Omental fat pad (tissue), 4 donors: ENCODE results near the gene SMURF2. TPM values are rescaled to one million over a fixed set of nuclear protein-coding genes. Genes with fewer than 3 reads are reported as not detected.

Experiments used
- ATAC-seq: fragments of 150-250 bp; one replicate; pipeline ENCODE4 v1.9.1; 2016; ENCODE audit warnings: mild to moderate bottlenecking, moderate library complexity; ENCODE audit not compliant: low FRiP score
- DNase-seq: peaks from one replicate; pipeline ENCODE4 v3.0.0-alpha.2; 2019; ENCODE audit warnings: low spot score
- CTCF ChIP-seq, 3 donors: fragments of 450-650 bp; IDR thresholded peaks; one replicate each; pipeline ENCODE4 v1.5.1; 2016 to 2017; ENCODE audit warnings: antibody characterized with exemption in 3 of 3, mild to moderate bottlenecking in 3 of 3, moderate library complexity in 2 of 3
- total RNA-seq, 4 donors: library from RNA; depleted of rRNA; stranded (reverse); fragments of >200 nt; gene quantifications; one replicate each; pipeline ENCODE4 v1.1.0, GENCODE V29; 2016

SMURF2 gene
- total RNA-seq, 4 donors from 2014 or later: 26.8 to 38.1 (median 29.5) TPM

- ATAC-seq: peak; percentile 37
- no peak for DNase-seq
- no peak for TF ChIP-seq CTCF (IDR thresholded peaks at IDR 0.05)
Observed at GRCh38 chr17:64572682-64573154, 89.4 kb downstream of the SMURF2 start.

- no peak for ATAC-seq
- no peak for DNase-seq
- no peak for TF ChIP-seq CTCF (IDR thresholded peaks at IDR 0.05)
Observed at GRCh38 chr17:64571746-64572145, 90.4 kb downstream of the SMURF2 start.

- no peak for DNase-seq
- ATAC-seq: no peak
- TF ChIP-seq CTCF (IDR thresholded peaks at IDR 0.05): no peak
Observed at GRCh38 chr17:64565563-64565962, 96.5 kb downstream of the SMURF2 start.

- ATAC-seq: no peak
- no peak for TF ChIP-seq CTCF (IDR thresholded peaks at IDR 0.05)
- no peak for DNase-seq
Observed at GRCh38 chr17:64564098-64564497, 98.0 kb downstream of the SMURF2 start.

- DNase-seq (no peak), ATAC-seq (no peak)
- TF ChIP-seq CTCF (IDR thresholded peaks at IDR 0.05): no peak
Observed at GRCh38 chr17:64555281-64555680, 106.8 kb downstream of the SMURF2 start.

- TF ChIP-seq CTCF (IDR thresholded peaks at IDR 0.05): no peak
- ATAC-seq (no peak), DNase-seq (no peak)
Observed at GRCh38 chr17:64554028-64554637, 108.0 kb downstream of the SMURF2 start.

- ATAC-seq: no peak
- no peak for TF ChIP-seq CTCF (IDR thresholded peaks at IDR 0.05)
- DNase-seq: no peak
Observed at GRCh38 chr17:64551461-64551860, 110.6 kb downstream of the SMURF2 start.
